Parathyroid adenoma (tissue), 2 donors: ENCODE measurements around the gene CIDEB.

Experiments used
- H2AFZ ChIP-seq: fragments of 300-600 bp; sonication (generic); one replicate; pipeline ENCODE4 v1.7.0; 2017; ENCODE audit warnings: antibody characterized with exemption, mild to moderate bottlenecking
- H3K27ac ChIP-seq: fragments of 300-600 bp; sonication (generic); one replicate; pipeline ENCODE4 v1.7.0; 2017
- H3K27me3 ChIP-seq: fragments of 300-600 bp; sonication (generic); one replicate; pipeline ENCODE4 v1.7.0; 2017; ENCODE audit warnings: low read length; ENCODE audit not compliant: control insufficient read depth, insufficient read depth
- H3K36me3 ChIP-seq: fragments of 300-600 bp; sonication (generic); one replicate; pipeline ENCODE4 v1.7.0; 2017; ENCODE audit warnings: low read length; ENCODE audit not compliant: control insufficient read depth, insufficient read depth
- H3K4me1 ChIP-seq: fragments of 300-600 bp; sonication (generic); one replicate; pipeline ENCODE4 v1.7.0; 2017; ENCODE audit warnings: control low read depth
- H3K4me2 ChIP-seq: fragments of 300-600 bp; sonication (generic); one replicate; pipeline ENCODE4 v1.7.0; 2017; ENCODE audit warnings: low read length
- H3K4me3 ChIP-seq: fragments of 300-600 bp; sonication (generic); one replicate; pipeline ENCODE4 v1.7.0; 2017; ENCODE audit warnings: low read depth, low read length
- H3K79me2 ChIP-seq: fragments of 300-600 bp; sonication (generic); one replicate; pipeline ENCODE4 v1.7.0; 2017; ENCODE audit warnings: control low read depth
- H3K9ac ChIP-seq: fragments of 300-600 bp; sonication (generic); one replicate; pipeline ENCODE4 v1.7.0; 2017; ENCODE audit warnings: mild to moderate bottlenecking
- H3K9me3 ChIP-seq: fragments of 300-600 bp; sonication (generic); one replicate; pipeline ENCODE4 v1.7.0; 2017; ENCODE audit warnings: low read length; ENCODE audit not compliant: control insufficient read depth
- TF ChIP-seq, protein P1 (sequence below): fragments of 300-600 bp; sonication (generic); IDR thresholded peaks from one replicate; pipeline ENCODE4 v1.7.0; 2017; ENCODE audit warnings: antibody characterized with exemption, mild to moderate bottlenecking
- donor health status: primary hyperparathyroidism.

Gene CIDEB

DNA sequence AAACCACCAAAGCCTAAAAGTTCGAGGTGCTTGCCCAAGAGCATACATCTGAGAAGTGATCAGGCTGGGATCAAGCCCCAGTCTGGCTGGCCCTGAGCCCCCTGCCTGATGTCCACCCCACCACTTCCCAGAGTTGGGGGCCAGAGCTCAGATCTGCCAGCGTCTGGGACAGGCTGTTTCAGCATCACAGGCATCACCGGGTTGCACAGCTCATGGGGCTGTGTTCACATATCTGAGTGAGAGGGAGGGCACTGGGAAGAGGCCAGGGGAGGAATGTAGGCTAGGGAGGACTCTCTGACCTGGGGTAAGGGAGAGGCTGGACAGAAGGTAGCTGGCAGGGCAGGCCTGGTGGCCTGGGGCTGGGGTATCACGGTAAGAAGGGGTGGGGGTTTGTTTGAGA is 50.8 kb downstream of the CIDEB start:
- Histone ChIP-seq H3K4me2 (no peak overlapping the region), H3K9me3 (no peaks in the 10 kb centered on the region), H3K4me3 (no peak overlapping the region), H2AFZ (no peak overlapping the region), H3K79me2 (no peaks in the 10 kb centered on the region), H3K9ac (no peak overlapping the region), H3K36me3 (no peaks in the 10 kb centered on the region), H3K4me1 (no peaks in the 10 kb centered on the region), H3K27ac (no peak overlapping the region), H3K27me3 (no peaks in the 10 kb centered on the region)
- TF ChIP-seq, protein P1, sequence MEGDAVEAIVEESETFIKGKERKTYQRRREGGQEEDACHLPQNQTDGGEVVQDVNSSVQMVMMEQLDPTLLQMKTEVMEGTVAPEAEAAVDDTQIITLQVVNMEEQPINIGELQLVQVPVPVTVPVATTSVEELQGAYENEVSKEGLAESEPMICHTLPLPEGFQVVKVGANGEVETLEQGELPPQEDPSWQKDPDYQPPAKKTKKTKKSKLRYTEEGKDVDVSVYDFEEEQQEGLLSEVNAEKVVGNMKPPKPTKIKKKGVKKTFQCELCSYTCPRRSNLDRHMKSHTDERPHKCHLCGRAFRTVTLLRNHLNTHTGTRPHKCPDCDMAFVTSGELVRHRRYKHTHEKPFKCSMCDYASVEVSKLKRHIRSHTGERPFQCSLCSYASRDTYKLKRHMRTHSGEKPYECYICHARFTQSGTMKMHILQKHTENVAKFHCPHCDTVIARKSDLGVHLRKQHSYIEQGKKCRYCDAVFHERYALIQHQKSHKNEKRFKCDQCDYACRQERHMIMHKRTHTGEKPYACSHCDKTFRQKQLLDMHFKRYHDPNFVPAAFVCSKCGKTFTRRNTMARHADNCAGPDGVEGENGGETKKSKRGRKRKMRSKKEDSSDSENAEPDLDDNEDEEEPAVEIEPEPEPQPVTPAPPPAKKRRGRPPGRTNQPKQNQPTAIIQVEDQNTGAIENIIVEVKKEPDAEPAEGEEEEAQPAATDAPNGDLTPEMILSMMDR = no peak

DNA sequence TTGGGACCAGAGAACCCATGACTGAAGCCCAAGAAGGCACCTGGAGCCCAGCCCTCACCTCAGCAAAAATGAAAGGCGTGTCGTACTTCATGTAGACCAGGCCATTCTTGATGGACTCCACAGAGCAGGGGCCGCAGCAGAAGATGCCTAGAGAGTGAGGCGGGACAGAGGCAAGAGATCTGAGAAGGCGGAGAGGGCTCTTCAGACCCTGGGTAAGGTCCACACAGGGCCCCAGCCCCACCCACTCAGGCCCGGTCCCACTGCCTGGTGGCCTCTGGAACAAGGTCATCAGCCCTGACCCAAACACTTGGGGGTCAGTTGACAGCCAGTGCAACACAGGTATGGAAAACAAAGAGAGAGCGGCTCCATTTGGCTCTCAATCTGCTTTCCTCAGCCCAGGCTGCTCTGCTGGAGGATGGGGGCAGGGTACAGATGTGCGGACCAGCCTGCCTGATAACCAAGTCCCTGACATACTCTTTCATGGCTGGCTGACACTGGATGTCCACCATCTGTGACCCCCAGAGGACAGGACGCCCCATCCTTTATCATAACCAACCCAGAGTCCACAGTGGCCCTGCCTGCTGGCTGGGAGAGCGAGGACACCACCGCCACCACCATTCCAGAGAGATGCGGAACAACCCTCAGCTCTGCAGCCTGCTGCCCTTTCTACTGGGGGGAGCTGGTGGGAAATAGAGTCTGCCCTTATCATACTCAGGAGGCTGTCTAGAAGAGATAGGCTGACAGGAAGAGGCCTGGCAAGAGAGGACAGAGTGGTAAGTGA is 51.7 kb downstream of the CIDEB start:
- no peak overlapping the region for H2AFZ ChIP-seq
- H3K79me2 ChIP-seq = no peaks in the 10 kb centered on the region
- no peak overlapping the region for H3K4me2 ChIP-seq
- no peak overlapping the region for H3K27ac ChIP-seq
- no peak overlapping the region for H3K4me3 ChIP-seq
- TF ChIP-seq, protein P1 = no peak
- no peak overlapping the region for H3K9ac ChIP-seq
- H3K27me3 ChIP-seq = no peaks in the 10 kb centered on the region
- no peaks in the 10 kb centered on the region for H3K9me3 ChIP-seq
- no peaks in the 10 kb centered on the region for H3K36me3 ChIP-seq
- no peaks in the 10 kb centered on the region for H3K4me1 ChIP-seq

DNA sequence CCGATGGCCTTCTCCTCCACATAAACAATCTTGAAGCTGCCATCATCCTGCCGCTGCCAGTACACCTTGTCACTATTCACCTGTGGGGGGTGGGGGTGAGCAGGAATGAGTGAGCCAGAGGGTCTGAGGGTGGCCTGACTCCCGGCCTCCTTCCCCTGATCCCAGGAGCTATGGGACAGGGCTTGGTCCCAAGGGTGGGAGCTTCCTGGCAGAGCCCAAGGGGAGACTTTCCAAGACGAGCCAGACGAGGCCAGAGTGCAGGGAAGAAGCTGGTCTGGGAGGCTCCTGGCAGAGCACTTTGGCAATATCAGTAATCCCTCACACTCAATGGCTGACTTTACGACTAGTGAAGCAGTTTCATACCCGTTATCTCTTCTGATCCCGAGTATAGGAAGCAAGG is 52.3 kb downstream of the CIDEB start:
- no peaks in the 10 kb centered on the region for H3K27me3 ChIP-seq
- H2AFZ ChIP-seq = no peak overlapping the region
- no peak overlapping the region for H3K4me2 ChIP-seq
- H3K79me2 ChIP-seq = no peaks in the 10 kb centered on the region
- no peak overlapping the region for H3K9ac ChIP-seq
- no peak overlapping the region for H3K4me3 ChIP-seq
- no peak overlapping the region for H3K27ac ChIP-seq
- TF ChIP-seq, protein P1 = no peak
- H3K4me1 ChIP-seq = no peaks in the 10 kb centered on the region
- no peaks in the 10 kb centered on the region for H3K36me3 ChIP-seq
- no peaks in the 10 kb centered on the region for H3K9me3 ChIP-seq
